ENCODE data around the gene NUFIP1.
"Not testable (repeated sequence)": the region's sequence is repeated elsewhere in the genome, so short reads cannot be mapped to it uniquely, and the experiment has no call there.

The NUFIP1 gene

GRCh38 chr13:44989071-44989889 lies at the start of gene NUFIP1, which contains the start of gene GPALPP1:
TSS of gene NUFIP1 (minus strand) at chr13:44989471. CDS start at chr13:44989436, 35 bp downstream.
TSS of gene GPALPP1 (plus strand) at chr13:44989538. CDS start at chr13:44989655, 117 bp downstream.
- peak; percentile 91 to 92 for DNase-seq

- DNase-seq: no peak
Observed at GRCh38 chr13:45036206-45036605, 46.9 kb upstream of the NUFIP1 start.

GRCh38 chr13:45034342-45034741 lies 45.1 kb upstream of the NUFIP1 start:
- DNase-seq: no peak

GRCh38 chr13:45024847-45025246 lies 35.6 kb upstream of the NUFIP1 start:
- DNase-seq: no peak

GRCh38 chr13:45021250-45021649 lies 32.0 kb upstream of the NUFIP1 start:
- DNase-seq: no peak

GRCh38 chr13:45019981-45020380 lies 30.7 kb upstream of the NUFIP1 start:
- DNase-seq: not testable (repeated sequence)

- no peak for DNase-seq
Observed at GRCh38 chr13:45016792-45017425, 27.6 kb upstream of the NUFIP1 start.

GRCh38 chr13:45015300-45015699 lies 26.0 kb upstream of the NUFIP1 start:
- DNase-seq: no peak

GRCh38 chr13:45011198-45011597 lies 21.9 kb upstream of the NUFIP1 start:
- DNase-seq: no peak

- no peak for DNase-seq
Observed at GRCh38 chr13:45007823-45008222, 18.6 kb upstream of the NUFIP1 start.

- no peak for DNase-seq
Observed at GRCh38 chr13:45007225-45007624, 18.0 kb upstream of the NUFIP1 start.

GRCh38 chr13:45004096-45004495 lies 14.8 kb upstream of the NUFIP1 start:
- no peak for DNase-seq

GRCh38 chr13:45003417-45003816 lies 14.1 kb upstream of the NUFIP1 start:
- DNase-seq: no peak

GRCh38 chr13:44989941-44990340 lies 670 bp upstream of the NUFIP1 start:
- no peak for DNase-seq

- DNase-seq: no peak
Observed at GRCh38 chr13:44978328-44978727, 10.9 kb downstream of the NUFIP1 start.

GRCh38 chr13:44976949-44977583 lies 12.2 kb downstream of the NUFIP1 start:
- no peak for DNase-seq

GRCh38 chr13:44976196-44976595 lies 13.1 kb downstream of the NUFIP1 start:
- no peak for DNase-seq

- DNase-seq: no peak
Observed at GRCh38 chr13:44974056-44974793, 15.0 kb downstream of the NUFIP1 start.

GRCh38 chr13:44972956-44973581 lies 16.2 kb downstream of the NUFIP1 start:
- no peak for DNase-seq

- DNase-seq: no peak
Observed at GRCh38 chr13:44971656-44972595, 17.3 kb downstream of the NUFIP1 start.
